Esophagus muscularis mucosa (tissue), 4 donors: Measurements from ENCODE around the gene POFUT2. TPM values are rescaled to one million over a fixed set of nuclear protein-coding genes. Genes with fewer than 3 reads are reported as not detected.

ENCODE experiments used
- DNase-seq: peaks from one replicate; pipeline ENCODE4 v3.0.0-alpha.2; 2017; ENCODE audit errors: extremely low spot score
- H3K27ac ChIP-seq, 4 donors: fragments of 200-600 bp; sonication (generic); replicated peaks in 1 of 4; 1 replicate in 3 of 4; 2 replicates in 1 of 4; pipeline ENCODE4 v1.5.1; 2016 to 2019; ENCODE audit warnings: mild to moderate bottlenecking in 1 of 4
- H3K27me3 ChIP-seq, 4 donors: fragments of 200-600 bp; sonication (generic); one replicate each; pipeline versions ENCODE4 v1.5.1 to v1.6.0; 2016 to 2019
- H3K36me3 ChIP-seq, 4 donors: fragments of 200-600 bp; sonication (generic); one replicate each; pipeline ENCODE4 v1.5.1; 2016 to 2019
- H3K4me1 ChIP-seq, 4 donors: fragments of 200-600 bp; sonication (generic); one replicate each; pipeline ENCODE4 v1.5.1; 2016 to 2019
- H3K4me3 ChIP-seq, 4 donors: fragments of 200-600 bp; sonication (generic); 1 replicate in 2 of 4; 2 replicates in 2 of 4; pipeline ENCODE4 v1.5.1; 2016 to 2019; ENCODE audit warnings: mild to moderate bottlenecking in 4 of 4, moderate library complexity in 1 of 4
- H3K9me3 ChIP-seq, 4 donors: fragments of 200-600 bp; sonication (generic); 1 replicate in 3 of 4; 2 replicates in 1 of 4; pipeline ENCODE4 v1.5.1; 2016 to 2019
- EP300 ChIP-seq: sonication (generic); formaldehyde crosslinking; IDR thresholded peaks from one replicate; pipeline ENCODE4 v1.6.1; 2017; ENCODE audit warnings: antibody characterized with exemption
- POLR2A ChIP-seq: fragments of 450-650 bp; IDR thresholded peaks from one replicate; pipeline ENCODE4 v1.6.1; 2017; ENCODE audit warnings: antibody characterized with exemption, moderate library complexity, mild to moderate bottlenecking, low read depth
- POLR2AphosphoS5 ChIP-seq, 2 donors: sonication (generic); formaldehyde crosslinking; IDR thresholded peaks; one replicate each; pipeline ENCODE4 v1.6.1; 2017; ENCODE audit warnings: antibody characterized with exemption in 2 of 2
- WGBS: methylation state at CpG from one replicate; pipeline ENCODE4 v1.1.5; 2018; 5-methylcytosine and 5-hydroxymethylcytosine counted together
- intact Hi-C: fragments of 100-400 bp; cut with DNase I; formaldehyde crosslinking; loops from one replicate; pipeline ENCODE4 v1.15.1; 2023
- total RNA-seq, 4 donors: library from RNA; depleted of rRNA; stranded (reverse); fragments of >200 nt; gene quantifications; one replicate each; pipeline versions ENCODE4 v1.1.0 to v1.2.1, GENCODE V29; 2016
- TF ChIP-seq, protein P1 (sequence below), 3 experiments: fragments of 200-600 bp in 2 of 3; fragments of 450-650 bp in 1 of 3; sonication (generic) in 2 of 3; IDR thresholded peaks; one replicate each; pipeline ENCODE4 v1.5.1; 2017 to 2019; ENCODE audit warnings: antibody characterized with exemption in 3 of 3, mild to moderate bottlenecking in 2 of 3, moderate library complexity in 1 of 3

The POFUT2 gene
- total RNA-seq, 4 donors from 2014 or later: 15.8 to 21.6 (median 18.7) TPM

- TF ChIP-seq POLR2A: no peak
- TF ChIP-seq POLR2AphosphoS5 (IDR thresholded peaks at IDR 0.05): no peak
- no peak for TF ChIP-seq EP300
- TF ChIP-seq, protein P1, sequence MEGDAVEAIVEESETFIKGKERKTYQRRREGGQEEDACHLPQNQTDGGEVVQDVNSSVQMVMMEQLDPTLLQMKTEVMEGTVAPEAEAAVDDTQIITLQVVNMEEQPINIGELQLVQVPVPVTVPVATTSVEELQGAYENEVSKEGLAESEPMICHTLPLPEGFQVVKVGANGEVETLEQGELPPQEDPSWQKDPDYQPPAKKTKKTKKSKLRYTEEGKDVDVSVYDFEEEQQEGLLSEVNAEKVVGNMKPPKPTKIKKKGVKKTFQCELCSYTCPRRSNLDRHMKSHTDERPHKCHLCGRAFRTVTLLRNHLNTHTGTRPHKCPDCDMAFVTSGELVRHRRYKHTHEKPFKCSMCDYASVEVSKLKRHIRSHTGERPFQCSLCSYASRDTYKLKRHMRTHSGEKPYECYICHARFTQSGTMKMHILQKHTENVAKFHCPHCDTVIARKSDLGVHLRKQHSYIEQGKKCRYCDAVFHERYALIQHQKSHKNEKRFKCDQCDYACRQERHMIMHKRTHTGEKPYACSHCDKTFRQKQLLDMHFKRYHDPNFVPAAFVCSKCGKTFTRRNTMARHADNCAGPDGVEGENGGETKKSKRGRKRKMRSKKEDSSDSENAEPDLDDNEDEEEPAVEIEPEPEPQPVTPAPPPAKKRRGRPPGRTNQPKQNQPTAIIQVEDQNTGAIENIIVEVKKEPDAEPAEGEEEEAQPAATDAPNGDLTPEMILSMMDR (IDR thresholded peaks at IDR 0.05): no peak
- Histone ChIP-seq H3K36me3 (no peaks in the 10 kb centered on the region), H3K27me3 (peaks cover 0 to 44% (median 4%) of the 10 kb centered on the region in 4 donors), H3K4me1 (no peaks in the 10 kb centered on the region), H3K27ac (no peak overlapping the region), H3K9me3 (no peaks in the 10 kb centered on the region), H3K4me3 (no peak overlapping the region)
- intact Hi-C loops: no loop called here
- DNase-seq: no peak
- WGBS: 73% methylated on average over 7 of the region's 8 CpGs
These were observed 52.7 kb downstream of the POFUT2 start for GRCh38 chr21:45234965-45235364.

- intact Hi-C loops: no loop called here
- peak; percentile 7 for DNase-seq
- H3K36me3 ChIP-seq: no peaks in the 10 kb centered on the region
- H3K27ac ChIP-seq: no peak overlapping the region
- peaks cover 0 to 44% (median 4%) of the 10 kb centered on the region in 4 donors for H3K27me3 ChIP-seq
- TF ChIP-seq POLR2A: no peak
- no peak for TF ChIP-seq POLR2AphosphoS5 (IDR thresholded peaks at IDR 0.05)
- no peak for TF ChIP-seq EP300
- TF ChIP-seq, protein P1 (IDR thresholded peaks at IDR 0.05): no peak
- H3K4me3 ChIP-seq: no peak overlapping the region
- no peaks in the 10 kb centered on the region for H3K9me3 ChIP-seq
- 88% methylated on average over 28 of the region's 28 CpGs for WGBS
- peaks cover 0 to 2% (median under 1%) of the 10 kb centered on the region in 4 donors for H3K4me1 ChIP-seq
These were observed 53.6 kb downstream of the POFUT2 start for GRCh38 chr21:45234127-45234526.

DNA sequence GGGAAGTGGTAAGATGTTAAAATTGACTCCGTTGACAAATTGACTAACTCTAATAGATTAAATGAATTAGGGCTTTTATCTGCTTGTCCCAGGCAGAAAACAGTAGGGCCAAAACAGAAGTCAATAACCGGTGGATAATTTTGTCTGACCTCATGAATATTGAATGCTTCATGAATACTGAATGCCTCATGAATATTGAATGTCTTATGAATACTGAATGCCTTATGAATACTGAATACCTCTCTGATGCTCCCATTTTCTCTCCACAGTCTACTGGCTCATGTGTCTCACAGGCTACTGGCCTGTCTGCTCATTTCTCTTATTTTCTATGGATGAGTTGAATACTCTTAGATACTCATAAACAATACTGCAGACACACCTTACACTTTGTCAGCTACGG lies 56.0 kb downstream of the POFUT2 start:
- 88% methylated on average over 3 of the region's 3 CpGs for WGBS

GRCh38 chr21:45228656-45229240 lies 58.9 kb downstream of the POFUT2 start:
- no peak overlapping the region for H3K4me3 ChIP-seq
- intact Hi-C loops: loop anchor here (5.0 kb wide), 1 partner anchor 91 kb away; no protein-coding TSS in a partner anchor
- H3K9me3 ChIP-seq: no peaks in the 10 kb centered on the region
- TF ChIP-seq POLR2AphosphoS5 (IDR thresholded peaks at IDR 0.05) (no peak), EP300 (no peak)
- TF ChIP-seq, protein P1 (IDR thresholded peaks at IDR 0.05): no peak
- H3K4me1 ChIP-seq: peaks cover 0 to 18% (median 17%) of the 10 kb centered on the region in 4 donors
- H3K27me3 ChIP-seq: peaks cover 0 to 2% (median 0%) of the 10 kb centered on the region in 4 donors
- H3K36me3 ChIP-seq: peaks cover 2 to 11% (median 7%) of the 10 kb centered on the region in 4 donors
- H3K27ac ChIP-seq: no peak overlapping the region
- DNase-seq: no peak
- 80% methylated on average over 3 of the region's 3 CpGs for WGBS

More for the DNA sequence above, 56.0 kb downstream of the POFUT2 start:
- H3K27me3 ChIP-seq: peaks cover 0 to 31% (median 4%) of the 10 kb centered on the region in 4 donors
- H3K4me1 ChIP-seq: peaks cover 0 to 18% (median 17%) of the 10 kb centered on the region in 4 donors
- no peak overlapping the region for H3K4me3 ChIP-seq
- H3K36me3 ChIP-seq: no peaks in the 10 kb centered on the region
- TF ChIP-seq POLR2AphosphoS5 (IDR thresholded peaks at IDR 0.05) (no peak), POLR2A (no peak), EP300 (no peak)
- TF ChIP-seq, protein P1 (IDR thresholded peaks at IDR 0.05): no peak
- intact Hi-C loops: no loop called here
- no peaks in the 10 kb centered on the region for H3K9me3 ChIP-seq
- DNase-seq: no peak
- no peak overlapping the region for H3K27ac ChIP-seq
